HL-60/S4 treated with retinoic acid at 250 ng/mL for 4 days and 3 days (cell line): Measurements from ENCODE around the gene RNF8.
"Not testable (repeated sequence)": the region's sequence is repeated elsewhere in the genome, so short reads cannot be mapped to it uniquely, and the experiment has no call there.

ENCODE experiments used
- in situ Hi-C: fragments of 300-500 bp; cut with MboI; formaldehyde crosslinking; loops from 2 replicates; pipeline ENCODE4 v1.7.0; 2022; ENCODE audit warnings: low sequenced_read_pairs

RNF8 gene, protein sequence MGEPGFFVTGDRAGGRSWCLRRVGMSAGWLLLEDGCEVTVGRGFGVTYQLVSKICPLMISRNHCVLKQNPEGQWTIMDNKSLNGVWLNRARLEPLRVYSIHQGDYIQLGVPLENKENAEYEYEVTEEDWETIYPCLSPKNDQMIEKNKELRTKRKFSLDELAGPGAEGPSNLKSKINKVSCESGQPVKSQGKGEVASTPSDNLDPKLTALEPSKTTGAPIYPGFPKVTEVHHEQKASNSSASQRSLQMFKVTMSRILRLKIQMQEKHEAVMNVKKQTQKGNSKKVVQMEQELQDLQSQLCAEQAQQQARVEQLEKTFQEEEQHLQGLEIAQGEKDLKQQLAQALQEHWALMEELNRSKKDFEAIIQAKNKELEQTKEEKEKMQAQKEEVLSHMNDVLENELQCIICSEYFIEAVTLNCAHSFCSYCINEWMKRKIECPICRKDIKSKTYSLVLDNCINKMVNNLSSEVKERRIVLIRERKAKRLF

DNA sequence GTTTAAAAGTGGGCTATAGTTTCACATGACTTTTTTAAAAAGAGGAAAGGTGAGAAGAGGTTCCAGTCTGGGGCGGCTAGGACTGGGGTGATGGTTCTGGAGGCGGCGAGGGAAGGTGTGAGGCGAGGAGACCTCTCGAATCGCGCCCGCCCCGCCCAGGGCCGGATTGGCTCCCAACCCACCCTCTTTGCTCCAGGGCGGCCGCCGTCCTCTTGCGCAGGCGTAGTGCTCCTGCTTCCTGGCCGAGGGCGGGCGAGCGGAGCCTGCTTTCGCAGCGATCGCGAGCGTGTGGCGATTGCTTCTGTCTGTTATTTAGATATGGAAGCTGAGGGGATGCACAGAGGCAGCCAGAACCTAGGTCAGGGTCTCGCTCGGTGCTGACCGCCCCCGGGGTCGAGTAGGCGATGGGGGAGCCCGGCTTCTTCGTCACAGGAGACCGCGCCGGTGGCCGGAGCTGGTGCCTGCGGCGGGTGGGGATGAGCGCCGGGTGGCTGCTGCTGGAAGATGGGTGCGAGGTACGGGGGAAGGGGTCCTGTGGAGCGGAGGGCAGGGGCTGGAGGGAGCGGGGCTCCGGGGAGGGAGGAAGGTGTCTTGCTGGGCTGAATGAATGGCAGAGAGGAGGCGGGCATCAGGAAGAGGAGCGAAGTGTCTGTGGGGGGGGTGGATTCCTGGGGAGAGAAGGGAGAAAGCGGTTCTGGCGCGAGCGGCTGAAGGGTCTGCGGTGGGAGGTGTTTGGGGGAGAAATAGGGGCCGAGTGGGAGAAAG lies at the start of gene RNF8:
TSS of gene RNF8 (plus strand) at position 223 of the 765 bp plus-strand sequence. CDS start at position 405, 182 bp downstream.
- in situ Hi-C loops, result no loop called here

GRCh38 chr6:37304766-37305165 lies 49.0 kb upstream of the RNF8 start:
- in situ Hi-C loops, result no loop called here

DNA sequence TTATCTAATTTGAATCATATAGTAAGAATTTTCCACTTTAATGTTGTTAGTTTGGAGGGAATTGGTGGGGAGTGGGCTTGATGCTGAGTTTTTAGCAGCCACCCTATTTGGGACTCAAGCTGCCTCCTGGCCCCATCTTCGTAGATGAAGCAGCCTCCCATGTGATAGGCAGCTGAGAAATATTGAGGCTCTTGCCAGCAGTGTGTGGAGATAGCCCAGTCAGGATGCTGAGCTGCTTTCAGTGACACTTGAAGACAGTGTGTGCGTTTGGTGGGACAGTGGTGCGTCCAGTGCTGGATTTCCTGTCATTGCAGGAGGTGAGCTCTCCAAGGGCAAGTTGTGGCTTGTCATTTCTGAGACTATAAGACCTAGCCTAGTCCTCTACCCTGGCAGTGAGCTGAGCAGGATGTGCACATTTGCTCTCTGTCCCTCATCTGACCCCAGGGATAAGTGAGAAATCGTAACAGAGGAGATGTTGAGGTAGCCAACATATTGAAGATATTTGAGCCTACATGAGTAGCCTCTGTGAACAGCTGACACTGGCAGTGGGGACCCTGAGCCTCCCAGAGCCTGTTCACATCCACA lies 47.9 kb upstream of the RNF8 start:
- in situ Hi-C loops, result no loop called here

DNA sequence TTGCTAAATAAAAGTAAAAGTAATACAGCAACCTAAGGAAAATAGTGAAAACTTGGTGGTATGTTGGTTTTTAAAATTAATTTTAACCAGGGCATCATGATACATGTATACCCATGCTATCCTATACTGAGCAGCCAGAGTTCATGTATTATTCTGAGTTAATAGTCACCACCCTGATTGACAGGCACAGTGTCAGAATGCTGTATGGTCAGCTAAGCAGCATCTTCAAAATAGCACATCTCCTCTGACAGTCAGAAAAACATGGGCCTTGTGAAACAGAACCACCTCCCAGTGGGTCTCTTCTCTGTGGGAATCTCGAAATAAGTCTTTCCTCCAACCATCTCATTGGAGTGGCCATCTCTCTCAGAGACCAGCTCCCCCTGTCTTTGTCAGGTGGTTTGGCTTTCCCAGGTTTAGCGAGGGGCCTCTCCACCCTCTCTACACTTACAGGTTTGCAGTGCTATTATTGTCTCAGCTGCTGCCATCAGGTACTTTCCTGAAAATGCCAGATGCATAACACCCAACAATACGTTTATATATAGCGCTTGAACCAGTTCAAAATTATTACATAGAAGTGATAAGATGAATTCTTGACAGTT lies 47.1 kb upstream of the RNF8 start:
- in situ Hi-C loops, result no loop called here

DNA sequence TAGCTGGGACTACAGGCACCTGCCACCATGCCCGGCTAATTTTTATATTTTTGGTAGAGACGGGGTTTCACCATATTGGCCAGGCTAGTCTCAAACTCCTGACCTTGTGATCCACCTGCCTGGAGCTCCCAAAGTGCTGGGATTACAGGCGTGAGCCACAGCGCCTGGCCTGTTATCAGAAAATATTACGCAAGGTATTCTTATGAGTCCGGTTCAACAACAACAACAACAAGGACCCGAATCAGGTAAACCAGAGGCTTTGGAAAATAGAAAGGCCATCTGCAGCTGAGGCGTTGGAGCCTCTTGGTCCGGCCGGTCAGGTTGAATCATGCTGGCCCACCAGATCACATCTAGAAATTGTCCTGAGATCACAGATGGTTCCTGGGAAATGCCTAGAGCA lies 46.3 kb upstream of the RNF8 start:
- in situ Hi-C loops, result not testable (repeated sequence)

DNA sequence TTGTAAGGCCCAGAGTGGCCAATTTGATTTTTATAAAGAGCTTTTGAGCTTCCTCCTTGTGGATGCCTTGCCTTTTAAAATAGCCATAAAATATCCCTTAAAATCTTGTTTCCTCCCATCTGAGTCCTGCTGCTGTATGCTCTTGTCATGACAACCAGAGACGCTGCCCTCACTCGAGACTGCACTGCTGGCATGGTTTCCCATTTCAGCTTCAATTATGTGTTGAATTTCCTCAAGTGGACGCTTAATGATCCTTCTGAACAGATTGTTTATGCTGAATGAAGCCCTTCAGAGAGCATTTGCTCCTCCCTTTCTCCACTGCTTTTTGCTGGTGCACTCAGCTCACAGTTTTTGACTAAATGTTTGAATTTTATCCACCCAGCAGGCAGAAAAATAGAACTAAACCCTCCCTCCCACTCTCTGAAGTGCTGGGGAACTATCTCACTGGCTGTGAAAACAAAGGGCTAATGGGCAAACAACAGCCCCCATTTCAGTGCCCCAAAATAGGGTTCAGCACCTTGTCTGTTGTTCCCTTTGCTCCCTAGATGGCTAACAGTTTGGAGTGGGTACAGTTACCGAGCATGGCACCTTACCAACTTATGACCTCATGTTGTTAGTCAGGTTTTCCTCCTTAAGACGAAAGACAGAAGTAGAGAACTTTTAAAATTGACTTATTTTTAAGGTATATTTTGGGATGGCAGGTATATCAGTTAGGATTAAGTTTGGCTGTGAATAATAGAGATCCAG lies 45.5 kb upstream of the RNF8 start:
- in situ Hi-C loops, result no loop called here

DNA sequence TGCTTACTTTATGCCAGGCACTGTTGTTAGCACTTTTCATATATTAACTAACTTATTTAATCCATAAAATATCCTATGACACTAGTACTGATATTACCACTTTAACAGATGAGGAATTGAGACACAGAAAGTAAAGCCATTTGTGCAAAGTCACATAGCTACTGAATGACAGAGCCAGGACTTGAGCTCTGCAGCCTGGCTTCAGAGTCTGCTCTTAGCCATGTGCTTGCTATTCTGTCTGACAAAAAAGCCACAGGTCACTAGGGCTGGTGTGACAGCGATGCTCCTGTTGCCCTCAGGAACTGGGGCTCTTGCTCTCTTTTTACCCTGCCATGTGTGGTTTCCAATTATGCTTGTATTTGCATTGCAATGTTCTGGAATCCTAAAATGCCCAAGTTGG lies 44.7 kb upstream of the RNF8 start:
- in situ Hi-C loops, result no loop called here

DNA sequence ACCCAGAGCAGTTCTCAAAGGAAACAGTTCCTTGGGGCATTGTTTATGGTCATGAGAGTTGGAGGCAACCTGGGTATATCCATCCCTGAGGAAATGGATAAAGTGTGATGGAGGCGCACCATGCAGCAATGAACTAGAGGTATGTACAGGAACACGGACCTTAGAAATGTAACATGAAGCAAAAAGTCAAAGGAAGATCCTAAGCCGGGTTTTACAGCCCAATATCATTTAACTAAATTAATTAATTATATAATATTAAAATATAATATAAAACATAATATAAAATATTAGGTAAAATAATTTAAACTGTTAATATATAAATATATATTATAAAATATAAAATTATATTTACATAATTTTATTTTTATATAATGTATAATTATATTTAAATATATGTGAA lies 44.1 kb upstream of the RNF8 start:
- in situ Hi-C loops, result no loop called here

DNA sequence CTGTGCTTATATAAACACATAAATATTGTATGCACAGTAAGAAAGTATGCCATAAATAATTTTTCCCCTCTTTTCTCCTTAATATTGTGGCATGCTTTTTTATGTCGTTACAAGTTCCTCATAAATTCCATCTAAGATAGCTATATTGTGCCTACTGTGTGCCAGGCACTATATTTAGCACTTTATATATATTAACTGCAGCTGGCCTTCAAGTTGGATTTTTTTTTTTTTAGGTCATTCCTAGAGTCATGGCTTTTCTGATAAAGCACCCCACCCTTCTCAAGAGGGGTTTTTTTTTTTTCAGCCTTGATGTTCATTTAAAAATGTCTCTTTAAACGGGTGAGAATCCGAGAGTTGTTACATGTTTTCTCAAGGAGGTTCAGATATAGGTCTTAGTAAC lies 42.8 kb upstream of the RNF8 start:
- in situ Hi-C loops, result no loop called here

- in situ Hi-C loops, result no loop called here
Measured at GRCh38 chr6:37311741-37312473, 41.9 kb upstream of the RNF8 start.

DNA sequence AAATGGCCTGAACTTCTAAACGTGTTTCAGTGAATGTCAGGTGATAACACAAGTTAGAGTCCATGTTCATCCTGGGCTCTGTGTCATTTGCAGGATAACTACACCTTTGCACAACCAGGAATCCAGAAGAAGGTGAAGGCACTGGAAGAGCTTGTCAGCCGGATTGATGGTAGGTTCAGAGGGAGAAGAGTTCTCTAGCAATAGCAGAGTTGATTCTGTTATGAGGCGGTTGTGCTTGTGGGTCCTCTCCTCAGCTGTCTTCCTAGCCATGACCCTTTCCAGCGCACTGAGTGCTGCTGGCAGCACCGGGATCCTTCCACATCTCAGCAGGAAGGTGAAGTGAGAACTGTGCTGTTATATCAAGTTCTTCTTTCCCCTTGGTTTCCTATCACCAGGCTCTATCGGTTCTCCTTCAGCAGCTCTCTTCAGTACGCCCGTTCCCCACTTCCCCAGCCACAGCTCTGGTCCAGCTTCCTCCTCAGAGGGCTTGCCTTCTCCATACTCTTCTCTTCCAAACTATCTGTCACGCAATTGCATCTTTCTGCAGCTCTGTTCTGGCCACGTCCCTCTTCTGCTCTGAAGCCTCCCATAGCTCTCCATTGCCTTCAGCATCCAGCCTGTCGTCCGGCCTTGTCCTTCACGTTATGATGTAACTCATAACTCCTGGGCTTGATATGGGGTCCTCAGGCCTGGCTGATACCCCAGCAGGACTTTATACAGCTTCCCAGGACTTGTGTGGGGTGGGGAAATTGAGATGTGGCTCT lies 39.9 kb upstream of the RNF8 start:
- in situ Hi-C loops, result no loop called here

DNA sequence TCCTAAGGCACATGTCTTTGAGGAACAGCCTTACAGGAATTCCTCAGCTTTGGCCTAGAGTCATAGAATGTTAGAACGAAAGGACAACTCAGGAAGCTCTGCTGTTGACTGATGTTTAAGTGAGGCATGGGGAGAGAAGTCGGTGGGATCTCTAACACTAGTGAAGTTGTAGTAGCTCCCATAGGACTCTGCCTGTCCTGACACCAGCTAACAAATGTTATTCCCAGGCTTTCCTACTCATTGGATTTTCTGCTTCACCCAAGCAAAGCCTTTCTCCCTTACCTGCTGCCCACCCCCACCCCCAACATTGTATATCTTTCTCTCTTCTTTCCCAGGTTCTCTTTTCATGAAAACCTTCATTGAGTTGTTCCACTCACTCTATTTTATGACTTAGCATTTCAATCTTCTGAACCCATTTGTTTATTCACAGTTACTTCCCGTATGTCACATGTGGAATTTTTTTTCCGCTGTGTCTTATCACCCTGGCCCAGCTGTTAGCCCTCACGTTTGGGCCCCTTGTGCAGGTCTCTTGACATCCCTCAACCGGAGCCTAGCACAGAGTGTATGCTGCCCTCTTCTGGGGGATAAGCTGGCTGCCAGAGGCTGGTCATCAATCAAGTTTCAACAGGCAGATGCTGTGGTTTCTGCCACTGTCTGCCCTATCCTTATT lies 39.2 kb upstream of the RNF8 start:
- in situ Hi-C loops, result no loop called here

- in situ Hi-C loops, result no loop called here
Measured at GRCh38 chr6:37315157-37315515, 38.6 kb upstream of the RNF8 start.

DNA sequence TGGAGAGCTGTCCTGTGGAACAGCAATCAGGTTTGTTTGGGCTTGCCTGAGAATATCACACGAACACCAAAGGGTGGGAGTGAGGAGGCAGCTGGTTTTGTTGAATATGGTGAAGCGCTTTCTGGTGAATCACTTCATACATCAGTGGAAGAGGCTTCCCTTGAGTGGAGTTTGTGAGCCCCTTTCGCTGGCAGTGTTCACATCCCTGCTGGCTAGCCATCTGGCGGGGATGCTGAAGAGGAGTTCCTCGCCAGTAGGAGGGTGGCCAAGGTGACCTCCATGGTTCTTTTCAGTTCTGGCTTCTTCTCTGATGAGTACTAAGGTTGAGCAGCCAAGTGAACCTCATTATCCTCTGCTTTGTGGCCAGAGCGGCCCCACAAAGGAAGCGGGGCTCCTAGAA lies 37.7 kb upstream of the RNF8 start:
- in situ Hi-C loops, result no loop called here

- in situ Hi-C loops, result no loop called here
Measured at GRCh38 chr6:37317312-37318038, 36.3 kb upstream of the RNF8 start.

- in situ Hi-C loops, result no loop called here
Measured at GRCh38 chr6:37319156-37319555, 34.6 kb upstream of the RNF8 start.

- in situ Hi-C loops, result no loop called here
Measured at GRCh38 chr6:37319856-37320480, 33.8 kb upstream of the RNF8 start.

- in situ Hi-C loops, result no loop called here
Measured at GRCh38 chr6:37320646-37321045, 33.1 kb upstream of the RNF8 start.
